DND-41 (cell line): Measurements from ENCODE around the gene KIF4B.
"Not testable (repeated sequence)": the region's sequence is repeated elsewhere in the genome, so short reads cannot be mapped to it uniquely, and the experiment has no call there.

Experiments
- ATAC-seq: fragments of 200-7000 bp; cut with Tn5 transposase; 3 replicates; pipeline ENCODE4 v1.9.1; 2021; ENCODE audit warnings: low read depth; ENCODE audit not compliant: insufficient read depth
- DNase-seq: peaks from one replicate; pipeline ENCODE4 v3.0.0-alpha.2; 2020
- H2AFZ ChIP-seq: 2 replicates; pipeline ENCODE4 v1.6.0; 2012; ENCODE audit warnings: low read depth, low read length
- H3K27ac ChIP-seq: 2 replicates; pipeline ENCODE4 v1.5.1; 2012; ENCODE audit warnings: low read length, inconsistent platforms
- H3K27me3 ChIP-seq: fragments of 200-600 bp; sonication (generic); 2 replicates; pipeline ENCODE4 v1.6.0; 2012; ENCODE audit warnings: low read length, mild to moderate bottlenecking, inconsistent platforms; ENCODE audit not compliant: insufficient read depth, poor library complexity
- H3K36me3 ChIP-seq: 2 replicates; pipeline ENCODE4 v1.5.1; 2012; ENCODE audit warnings: low read length, inconsistent platforms; ENCODE audit not compliant: insufficient read depth
- H3K4me1 ChIP-seq: 2 replicates; pipeline ENCODE4 v1.5.1; 2012; ENCODE audit warnings: mild to moderate bottlenecking, low read length; ENCODE audit not compliant: insufficient read depth
- H3K4me2 ChIP-seq: 2 replicates; pipeline ENCODE4 v1.6.0; 2012; ENCODE audit warnings: mild to moderate bottlenecking, moderate library complexity, low read length, inconsistent platforms; ENCODE audit not compliant: insufficient read depth
- H3K4me3 ChIP-seq, 2 experiments: fragments of 200-600 bp in 1 of 2; shearing (Covaris generic) in 1 of 2; 2 replicates each; pipeline ENCODE4 v1.5.1; 2012 to 2016; ENCODE audit warnings: inconsistent platforms in 2 of 2, low read length in 2 of 2, mild to moderate bottlenecking in 2 of 2, low read depth in 1 of 2, moderate library complexity in 1 of 2
- H3K79me2 ChIP-seq: 2 replicates; pipeline ENCODE4 v1.6.0; 2012; ENCODE audit warnings: low read length, inconsistent platforms; ENCODE audit not compliant: insufficient read depth
- H3K9ac ChIP-seq: 2 replicates; pipeline ENCODE4 v1.6.0; 2012; ENCODE audit warnings: low read depth, mild to moderate bottlenecking, inconsistent platforms, low read length, moderate library complexity
- H3K9me3 ChIP-seq: 2 replicates; pipeline ENCODE4 v1.5.1; 2012; ENCODE audit warnings: low read length, moderate library complexity, mild to moderate bottlenecking, inconsistent platforms; ENCODE audit not compliant: insufficient read depth, severe bottlenecking
- H4K20me1 ChIP-seq: 2 replicates; pipeline ENCODE4 v1.6.0; 2012; ENCODE audit warnings: low read length; ENCODE audit not compliant: insufficient read depth
- EZH2 ChIP-seq: IDR thresholded peaks from 3 replicates; pipeline ENCODE4 v1.6.1; 2012; ENCODE audit warnings: borderline replicate concordance, low read depth, mild to moderate bottlenecking, moderate library complexity, low read length, inconsistent platforms; ENCODE audit not compliant: severe bottlenecking
- TF ChIP-seq, protein P1 (sequence below): IDR thresholded peaks from 2 replicates; pipeline ENCODE4 v1.5.1; 2012; ENCODE audit warnings: borderline replicate concordance, low read length, moderate library complexity, mild to moderate bottlenecking; ENCODE audit not compliant: poor library complexity, severe bottlenecking; ENCODE audit errors: extremely low read depth

Gene KIF4B

DNA sequence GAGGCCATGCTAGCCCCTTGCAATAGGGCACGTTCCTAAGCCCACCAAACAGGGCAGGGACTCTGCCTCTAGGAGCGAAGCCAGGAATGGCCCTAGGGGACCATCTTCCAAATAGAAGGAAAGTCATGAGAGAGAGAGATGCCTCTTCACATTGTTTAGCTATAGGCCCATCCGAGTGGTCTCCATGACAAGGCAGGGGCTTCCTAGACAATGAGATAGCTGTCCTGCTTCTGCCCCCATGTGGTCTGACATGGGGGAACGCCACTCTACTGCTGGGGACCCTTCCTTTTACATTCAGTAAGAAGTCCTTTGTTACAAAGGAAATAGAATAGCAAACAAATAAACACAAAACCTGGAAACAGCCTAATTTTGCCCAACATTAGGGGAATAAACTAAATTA is 17.9 kb upstream of the KIF4B start:
- peak; percentile 59; the same call in 2 of the 3 replicates for ATAC-seq
- peaks cover 8% of the 10 kb centered on the region for H3K4me1 ChIP-seq
- TF ChIP-seq, protein P1, sequence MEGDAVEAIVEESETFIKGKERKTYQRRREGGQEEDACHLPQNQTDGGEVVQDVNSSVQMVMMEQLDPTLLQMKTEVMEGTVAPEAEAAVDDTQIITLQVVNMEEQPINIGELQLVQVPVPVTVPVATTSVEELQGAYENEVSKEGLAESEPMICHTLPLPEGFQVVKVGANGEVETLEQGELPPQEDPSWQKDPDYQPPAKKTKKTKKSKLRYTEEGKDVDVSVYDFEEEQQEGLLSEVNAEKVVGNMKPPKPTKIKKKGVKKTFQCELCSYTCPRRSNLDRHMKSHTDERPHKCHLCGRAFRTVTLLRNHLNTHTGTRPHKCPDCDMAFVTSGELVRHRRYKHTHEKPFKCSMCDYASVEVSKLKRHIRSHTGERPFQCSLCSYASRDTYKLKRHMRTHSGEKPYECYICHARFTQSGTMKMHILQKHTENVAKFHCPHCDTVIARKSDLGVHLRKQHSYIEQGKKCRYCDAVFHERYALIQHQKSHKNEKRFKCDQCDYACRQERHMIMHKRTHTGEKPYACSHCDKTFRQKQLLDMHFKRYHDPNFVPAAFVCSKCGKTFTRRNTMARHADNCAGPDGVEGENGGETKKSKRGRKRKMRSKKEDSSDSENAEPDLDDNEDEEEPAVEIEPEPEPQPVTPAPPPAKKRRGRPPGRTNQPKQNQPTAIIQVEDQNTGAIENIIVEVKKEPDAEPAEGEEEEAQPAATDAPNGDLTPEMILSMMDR: peak; percentile 59
- no peak for TF ChIP-seq EZH2
- H2AFZ ChIP-seq: no peak overlapping the region
- no peak overlapping the region for H3K4me3 ChIP-seq
- no peaks in the 10 kb centered on the region for H3K27me3 ChIP-seq
- no peaks in the 10 kb centered on the region for H4K20me1 ChIP-seq
- H3K9ac ChIP-seq: no peak overlapping the region
- H3K36me3 ChIP-seq: no peaks in the 10 kb centered on the region
- H3K9me3 ChIP-seq: no peaks in the 10 kb centered on the region
- H3K79me2 ChIP-seq: no peaks in the 10 kb centered on the region
- H3K27ac ChIP-seq: no peak overlapping the region
- peak; percentile 8 for DNase-seq
- no peak overlapping the region for H3K4me2 ChIP-seq

DNA sequence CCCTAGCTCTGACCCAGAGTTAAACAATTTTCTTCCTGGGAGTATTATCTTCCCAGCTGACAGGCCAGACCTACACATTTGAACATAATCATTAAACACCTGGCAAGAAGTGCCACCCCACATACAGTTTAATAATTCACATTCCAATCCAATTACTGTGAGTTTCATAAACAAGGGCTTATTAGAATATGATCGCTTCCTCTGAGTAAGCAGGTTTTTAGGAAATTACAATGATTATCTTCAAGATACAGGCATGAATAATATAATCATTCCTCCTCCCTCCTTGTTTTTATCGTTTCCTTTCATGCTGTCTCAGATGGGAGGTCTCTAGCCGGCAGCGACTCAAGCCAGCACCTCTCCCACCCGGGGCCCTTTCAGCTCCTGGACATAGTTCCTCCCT is 15.8 kb upstream of the KIF4B start:
- no peak overlapping the region for H3K27ac ChIP-seq
- H3K4me2 ChIP-seq: no peak overlapping the region
- no peak for DNase-seq
- H3K79me2 ChIP-seq: no peaks in the 10 kb centered on the region
- ATAC-seq: no peak
- H3K4me1 ChIP-seq: peaks cover 7% of the 10 kb centered on the region
- no peak overlapping the region for H3K4me3 ChIP-seq
- TF ChIP-seq EZH2: no peak
- TF ChIP-seq, protein P1: no peak
- no peak overlapping the region for H2AFZ ChIP-seq
- no peak overlapping the region for H3K9ac ChIP-seq
- H3K9me3 ChIP-seq: no peaks in the 10 kb centered on the region
- H4K20me1 ChIP-seq: no peaks in the 10 kb centered on the region
- no peaks in the 10 kb centered on the region for H3K36me3 ChIP-seq
- H3K27me3 ChIP-seq: no peaks in the 10 kb centered on the region

DNA sequence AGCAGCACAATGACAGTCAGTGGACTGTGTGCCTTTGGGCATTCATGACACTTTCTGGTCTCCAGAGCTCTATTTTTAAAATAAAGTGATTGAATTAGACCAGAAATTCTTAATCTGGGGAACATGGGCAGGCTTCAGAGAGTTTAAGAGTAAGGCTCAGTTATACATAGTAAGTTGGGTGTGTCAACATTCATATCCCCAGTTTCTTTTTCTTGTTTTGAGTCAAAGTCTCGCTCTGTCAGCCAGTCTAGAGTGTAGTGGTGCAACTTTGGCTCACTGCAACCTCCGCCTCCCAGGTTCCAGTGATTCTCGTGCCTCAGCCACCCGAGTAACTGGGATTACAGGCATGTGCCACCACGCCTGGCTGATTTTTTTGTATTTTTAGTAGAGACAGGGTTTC is 13.7 kb upstream of the KIF4B start:
- no peaks in the 10 kb centered on the region for H3K79me2 ChIP-seq
- no peak for TF ChIP-seq EZH2
- TF ChIP-seq, protein P1: no peak
- H3K4me2 ChIP-seq: no peak overlapping the region
- no peak overlapping the region for H3K4me3 ChIP-seq
- H3K4me1 ChIP-seq: no peaks in the 10 kb centered on the region
- no peak overlapping the region for H2AFZ ChIP-seq
- no peaks in the 10 kb centered on the region for H4K20me1 ChIP-seq
- no peaks in the 10 kb centered on the region for H3K36me3 ChIP-seq
- H3K9ac ChIP-seq: no peak overlapping the region
- DNase-seq: no peak
- H3K9me3 ChIP-seq: no peaks in the 10 kb centered on the region
- no peak overlapping the region for H3K27ac ChIP-seq
- ATAC-seq: no peak
- H3K27me3 ChIP-seq: no peaks in the 10 kb centered on the region

DNA sequence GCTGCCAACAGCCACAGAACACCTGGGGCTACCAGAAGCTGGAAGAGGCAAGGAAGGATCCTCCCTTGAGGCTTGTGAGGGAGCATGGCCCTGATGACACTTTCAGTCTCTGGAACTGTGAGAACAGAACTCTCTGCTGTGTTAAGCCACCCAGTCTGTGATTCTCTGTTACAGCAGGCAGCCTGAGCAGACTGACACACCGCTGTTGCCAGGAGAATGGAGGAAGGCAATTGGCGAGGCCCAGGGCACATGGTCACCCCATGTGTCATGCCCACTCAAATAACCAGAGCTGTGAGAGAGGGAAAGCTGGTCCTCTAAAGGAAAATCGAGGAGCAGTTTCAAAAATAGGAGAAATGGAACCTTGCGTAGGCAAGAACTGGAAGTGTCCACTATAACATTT is 12.0 kb upstream of the KIF4B start:
- Histone ChIP-seq H3K4me1 (no peaks in the 10 kb centered on the region), H4K20me1 (no peaks in the 10 kb centered on the region), H2AFZ (no peak overlapping the region), H3K4me3 (no peak overlapping the region), H3K79me2 (no peaks in the 10 kb centered on the region), H3K36me3 (no peaks in the 10 kb centered on the region), H3K4me2 (no peak overlapping the region), H3K27ac (no peak overlapping the region), H3K9ac (no peak overlapping the region), H3K27me3 (no peaks in the 10 kb centered on the region), H3K9me3 (no peaks in the 10 kb centered on the region)
- TF ChIP-seq EZH2: no peak
- TF ChIP-seq, protein P1: no peak
- no peak for ATAC-seq
- DNase-seq: no peak

DNA sequence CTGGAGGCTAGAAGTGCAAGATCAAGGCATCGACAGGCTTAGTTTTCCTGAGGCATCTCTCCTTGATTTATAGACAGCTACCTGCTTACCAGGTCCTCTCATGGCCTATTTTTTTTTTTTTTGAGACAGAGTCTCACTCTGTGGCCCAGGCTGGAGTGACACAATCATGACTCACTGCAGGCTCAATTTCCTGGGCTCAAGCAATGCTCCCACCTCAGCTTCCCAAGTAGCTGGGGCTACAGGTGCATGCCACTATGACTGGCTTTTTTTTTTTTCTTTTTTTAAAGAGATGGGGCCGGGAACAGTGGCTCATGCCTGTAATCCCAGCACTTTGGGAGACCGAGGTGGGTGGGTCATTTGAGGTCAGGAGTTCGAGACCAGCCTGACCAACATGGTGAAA is 10.8 kb upstream of the KIF4B start:
- DNase-seq, H3K27ac ChIP-seq, H4K20me1 ChIP-seq, H3K9me3 ChIP-seq, H3K4me3 ChIP-seq, H2AFZ ChIP-seq, H3K27me3 ChIP-seq, H3K36me3 ChIP-seq, H3K4me1 ChIP-seq, H3K9ac ChIP-seq, H3K79me2 ChIP-seq, H3K4me2 ChIP-seq, ATAC-seq: not testable (repeated sequence)
